SU-DHL-6 (cell line): ENCODE data around the gene KMT2E.

Source experiments
- CTCF ChIP-seq: fragments of 200-600 bp; sonication (generic); IDR thresholded peaks from one replicate; pipeline ENCODE4 v1.5.1; 2017; ENCODE audit warnings: antibody characterized with exemption, mild to moderate bottlenecking, low read length, moderate library complexity; ENCODE audit not compliant: insufficient read depth, poor library complexity, severe bottlenecking
- EZH2phosphoT487 ChIP-seq: fragments of 200-600 bp; sonication (generic), shearing (Covaris generic); conservative IDR thresholded peaks from 2 replicates; pipeline ENCODE4 v1.6.1; 2018; ENCODE audit warnings: mild to moderate bottlenecking, antibody characterized with exemption, low read length, moderate library complexity, mixed read lengths

DNA sequence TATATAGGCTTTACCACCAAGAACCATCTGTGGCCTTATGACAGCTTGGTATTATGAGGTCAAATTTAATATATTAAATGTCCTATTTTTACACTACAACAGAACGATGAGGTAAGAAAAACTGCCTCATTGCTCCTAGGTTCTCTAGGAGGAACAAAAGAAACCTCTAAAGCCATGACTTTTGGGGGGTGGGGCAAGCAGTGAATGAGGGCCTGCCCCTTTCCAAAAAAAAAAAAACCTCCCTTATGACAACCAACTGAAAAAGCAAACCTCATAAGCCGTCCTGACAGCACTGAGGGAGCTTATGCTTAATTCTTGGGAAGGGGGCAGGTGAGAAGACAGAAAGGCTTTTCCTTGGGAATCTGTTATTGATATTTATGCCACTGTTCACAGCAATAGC lies 116.6 kb downstream of the KMT2E start:
- TF ChIP-seq CTCF (no peak), EZH2phosphoT487 (no peak)
